ENCODE results near the gene CDH4. TPM values are rescaled to one million over a fixed set of nuclear protein-coding genes. Genes with fewer than 3 reads are reported as not detected.
A peak's percentile ranks its signal among the peaks of the same experiment; 100 is the strongest.

CDH4 gene
- not detected for total RNA-seq
- long read RNA-seq: 0 reads

GRCh38 chr20:61251529-61252393 is at the start of gene CDH4:
CDH4 (plus strand) TSS chr20:61252261.
- DNase-seq (ENCODE audit: low spot score): no peak
- intact Hi-C loops (cut with DNase I): no loop called here

GRCh38 chr20:61203320-61203719 is 48.7 kb upstream of the CDH4 start:
- intact Hi-C loops (cut with DNase I): no loop called here
- no peak for DNase-seq (ENCODE audit: low spot score)

GRCh38 chr20:61204206-61204605 is 47.9 kb upstream of the CDH4 start:
- no peak for DNase-seq (ENCODE audit: low spot score)
- intact Hi-C loops (cut with DNase I): no loop called here

GRCh38 chr20:61205769-61206168 is 46.3 kb upstream of the CDH4 start:
- no peak for DNase-seq (ENCODE audit: low spot score)
- intact Hi-C loops (cut with DNase I): no loop called here

GRCh38 chr20:61210862-61211261 is 41.2 kb upstream of the CDH4 start:
- no peak for DNase-seq (ENCODE audit: low spot score)
- intact Hi-C loops (cut with DNase I): no loop called here

GRCh38 chr20:61217848-61218247 is 34.2 kb upstream of the CDH4 start:
- DNase-seq (ENCODE audit: low spot score): no peak
- intact Hi-C loops (cut with DNase I): no loop called here

GRCh38 chr20:61219021-61219431 is 33.0 kb upstream of the CDH4 start:
- intact Hi-C loops (cut with DNase I): no loop called here
- no peak for DNase-seq (ENCODE audit: low spot score)

- intact Hi-C loops (cut with DNase I): loop anchor here (10.0 kb wide), 1 partner anchor 1005 kb away; no protein-coding TSS in a partner anchor
- no peak for DNase-seq (ENCODE audit: low spot score)
Measured at GRCh38 chr20:61220131-61220530, 31.9 kb upstream of the CDH4 start.

GRCh38 chr20:61220626-61221325 is 31.3 kb upstream of the CDH4 start:
- intact Hi-C loops (cut with DNase I): loop anchor here (10.0 kb wide), 1 partner anchor 1006 kb away; no protein-coding TSS in a partner anchor
- DNase-seq (ENCODE audit: low spot score): no peak

GRCh38 chr20:61222699-61223098 is 29.4 kb upstream of the CDH4 start:
- peak; percentile 4 for DNase-seq (ENCODE audit: low spot score)
- intact Hi-C loops (cut with DNase I): loop anchor here (10.0 kb wide), 1 partner anchor 1008 kb away; no protein-coding TSS in a partner anchor

GRCh38 chr20:61223121-61223520 is 28.9 kb upstream of the CDH4 start:
- peak; percentile 31 for DNase-seq (ENCODE audit: low spot score)
- intact Hi-C loops (cut with DNase I): loop anchor here (10.0 kb wide), 1 partner anchor 1008 kb away; no protein-coding TSS in a partner anchor

- intact Hi-C loops (cut with DNase I): no loop called here
- no peak for DNase-seq (ENCODE audit: low spot score)
Measured at GRCh38 chr20:61230166-61230565, 21.9 kb upstream of the CDH4 start.

GRCh38 chr20:61233590-61233989 is 18.5 kb upstream of the CDH4 start:
- DNase-seq (ENCODE audit: low spot score): no peak
- intact Hi-C loops (cut with DNase I): no loop called here

GRCh38 chr20:61234224-61234890 is 17.7 kb upstream of the CDH4 start:
- DNase-seq (ENCODE audit: low spot score): no peak
- intact Hi-C loops (cut with DNase I): no loop called here

- intact Hi-C loops (cut with DNase I): no loop called here
- DNase-seq (ENCODE audit: low spot score): no peak
Measured at GRCh38 chr20:61236713-61237112, 15.3 kb upstream of the CDH4 start.

- DNase-seq (ENCODE audit: low spot score): no peak
- intact Hi-C loops (cut with DNase I): no loop called here
Measured at GRCh38 chr20:61238813-61239212, 13.2 kb upstream of the CDH4 start.

- no peak for DNase-seq (ENCODE audit: low spot score)
- intact Hi-C loops (cut with DNase I): no loop called here
Measured at GRCh38 chr20:61240814-61241213, 11.2 kb upstream of the CDH4 start.

- intact Hi-C loops (cut with DNase I): no loop called here
- DNase-seq (ENCODE audit: low spot score): no peak
Measured at GRCh38 chr20:61244213-61244612, 7.8 kb upstream of the CDH4 start.

- intact Hi-C loops (cut with DNase I): no loop called here
- no peak for DNase-seq (ENCODE audit: low spot score)
Measured at GRCh38 chr20:61246269-61246668, 5.8 kb upstream of the CDH4 start.

GRCh38 chr20:61249626-61250025 is 2.4 kb upstream of the CDH4 start:
- DNase-seq (ENCODE audit: low spot score): no peak
- intact Hi-C loops (cut with DNase I): no loop called here
